GM10248 (cell line): Measurements from ENCODE around the gene MAD1L1.

Experiments
- CTCF ChIA-PET: fragments of 300-600 bp; sonication (Branson Sonifier 250); formaldehyde crosslinking; extraction: SDS; loops from one replicate; lab custom pipeline; 2021; ENCODE audit warnings: antibody characterized with exemption; lab: Yijun Ruan, JAX
- POLR2A ChIA-PET: fragments of 350-650 bp; sonication (Branson Sonifier 250); formaldehyde crosslinking; extraction: SDS; loops from one replicate; lab custom pipeline; 2020; ENCODE audit warnings: antibody characterized with exemption; lab: Yijun Ruan, JAX
- DNase-seq: peaks from one replicate; pipeline ENCODE4 v3.0.0; 2012; ENCODE audit errors: extremely low spot score
- TF ChIP-seq, protein P1 (sequence below): IDR thresholded peaks from 2 replicates; pipeline ENCODE4 v1.5.1; 2012; ENCODE audit warnings: mild to moderate bottlenecking, low read depth; ENCODE audit errors: extremely low read depth, missing control alignments, control extremely low read depth

The MAD1L1 gene

DNA sequence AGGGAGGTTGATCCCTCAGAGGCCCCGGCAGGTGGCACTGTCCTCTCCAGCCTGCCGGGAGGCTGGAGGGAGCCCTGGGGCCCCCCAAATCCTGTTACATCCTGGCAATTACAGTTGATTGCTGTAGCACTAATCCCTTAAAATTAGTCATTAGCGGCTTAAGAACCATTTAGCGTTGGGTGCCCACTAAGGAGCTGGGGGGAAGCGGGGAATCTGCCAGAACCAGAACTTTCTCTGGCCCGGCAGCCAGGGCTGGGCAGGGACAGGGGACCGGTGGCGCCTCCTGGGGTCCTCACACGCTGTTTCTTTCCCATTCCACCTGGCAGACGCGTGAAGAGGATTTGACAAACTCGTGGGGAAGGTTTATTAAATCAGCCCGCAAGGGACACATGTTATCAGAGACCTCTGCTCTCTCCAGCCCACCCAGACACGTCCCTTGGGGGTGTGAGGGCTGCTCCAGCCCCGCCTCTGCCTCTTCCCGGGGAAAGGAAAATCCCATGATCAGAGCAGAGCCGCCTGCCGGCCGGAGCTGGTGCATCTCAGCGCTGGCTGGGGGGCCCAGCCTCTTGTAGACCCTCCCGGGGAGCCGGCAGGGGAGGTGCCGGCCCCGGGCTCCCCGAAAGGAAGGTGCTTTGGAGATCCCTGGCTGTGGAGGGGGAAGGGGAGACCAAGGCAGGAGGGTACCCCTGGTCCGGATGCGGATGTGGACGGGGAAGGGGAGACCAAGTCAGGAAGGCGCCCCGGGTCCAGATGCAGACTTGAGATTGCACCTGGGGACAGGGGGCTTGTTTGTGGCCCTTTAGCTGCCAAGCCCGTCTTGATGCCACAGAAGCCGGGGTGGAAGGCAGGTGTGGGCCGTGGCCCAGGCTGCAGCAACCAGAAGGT lies 420.0 kb downstream of the MAD1L1 start:
- DNase-seq = peak; percentile 64
- CTCF ChIA-PET = no interaction called here

DNA sequence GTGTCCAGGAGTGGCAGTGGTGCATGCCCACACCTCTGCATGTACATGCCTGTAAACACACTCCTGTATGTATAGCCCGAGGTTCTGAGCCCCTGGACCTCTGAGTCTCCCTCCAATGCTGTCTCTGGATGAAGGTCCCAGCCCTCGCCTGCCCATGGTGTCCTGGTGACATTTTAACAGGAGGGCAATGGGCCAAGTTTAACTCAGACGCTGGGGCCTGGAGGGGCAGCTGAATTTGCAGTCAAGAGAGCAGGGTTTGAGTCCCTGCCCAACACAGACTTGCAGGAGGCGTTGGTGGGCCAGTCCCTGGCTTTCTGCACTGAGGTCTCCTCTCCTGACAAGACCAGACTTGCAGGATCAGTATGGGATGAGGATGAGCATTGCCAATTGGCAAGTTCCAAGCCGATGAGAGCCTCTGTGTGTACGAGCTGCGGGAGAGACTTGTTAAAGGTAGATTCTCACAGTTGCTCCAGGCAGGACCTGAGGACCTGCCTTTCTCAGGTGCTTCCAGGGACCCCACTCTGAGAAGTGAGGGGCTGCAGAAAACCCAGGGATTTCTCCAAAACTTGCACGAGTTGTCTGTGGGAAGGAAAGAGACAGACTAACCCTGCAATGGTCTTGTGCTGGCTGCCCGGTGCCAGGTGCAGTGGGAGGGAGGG lies 420.8 kb downstream of the MAD1L1 start:
- DNase-seq = no peak
- ChIA-PET POLR2A (no interaction called here), CTCF (no interaction called here)
- TF ChIP-seq, protein P1, sequence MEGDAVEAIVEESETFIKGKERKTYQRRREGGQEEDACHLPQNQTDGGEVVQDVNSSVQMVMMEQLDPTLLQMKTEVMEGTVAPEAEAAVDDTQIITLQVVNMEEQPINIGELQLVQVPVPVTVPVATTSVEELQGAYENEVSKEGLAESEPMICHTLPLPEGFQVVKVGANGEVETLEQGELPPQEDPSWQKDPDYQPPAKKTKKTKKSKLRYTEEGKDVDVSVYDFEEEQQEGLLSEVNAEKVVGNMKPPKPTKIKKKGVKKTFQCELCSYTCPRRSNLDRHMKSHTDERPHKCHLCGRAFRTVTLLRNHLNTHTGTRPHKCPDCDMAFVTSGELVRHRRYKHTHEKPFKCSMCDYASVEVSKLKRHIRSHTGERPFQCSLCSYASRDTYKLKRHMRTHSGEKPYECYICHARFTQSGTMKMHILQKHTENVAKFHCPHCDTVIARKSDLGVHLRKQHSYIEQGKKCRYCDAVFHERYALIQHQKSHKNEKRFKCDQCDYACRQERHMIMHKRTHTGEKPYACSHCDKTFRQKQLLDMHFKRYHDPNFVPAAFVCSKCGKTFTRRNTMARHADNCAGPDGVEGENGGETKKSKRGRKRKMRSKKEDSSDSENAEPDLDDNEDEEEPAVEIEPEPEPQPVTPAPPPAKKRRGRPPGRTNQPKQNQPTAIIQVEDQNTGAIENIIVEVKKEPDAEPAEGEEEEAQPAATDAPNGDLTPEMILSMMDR = no peak

More for the DNA sequence above, 420.0 kb downstream of the MAD1L1 start:
- POLR2A ChIA-PET = no interaction called here
- TF ChIP-seq, protein P1 = peak; percentile 29

DNA sequence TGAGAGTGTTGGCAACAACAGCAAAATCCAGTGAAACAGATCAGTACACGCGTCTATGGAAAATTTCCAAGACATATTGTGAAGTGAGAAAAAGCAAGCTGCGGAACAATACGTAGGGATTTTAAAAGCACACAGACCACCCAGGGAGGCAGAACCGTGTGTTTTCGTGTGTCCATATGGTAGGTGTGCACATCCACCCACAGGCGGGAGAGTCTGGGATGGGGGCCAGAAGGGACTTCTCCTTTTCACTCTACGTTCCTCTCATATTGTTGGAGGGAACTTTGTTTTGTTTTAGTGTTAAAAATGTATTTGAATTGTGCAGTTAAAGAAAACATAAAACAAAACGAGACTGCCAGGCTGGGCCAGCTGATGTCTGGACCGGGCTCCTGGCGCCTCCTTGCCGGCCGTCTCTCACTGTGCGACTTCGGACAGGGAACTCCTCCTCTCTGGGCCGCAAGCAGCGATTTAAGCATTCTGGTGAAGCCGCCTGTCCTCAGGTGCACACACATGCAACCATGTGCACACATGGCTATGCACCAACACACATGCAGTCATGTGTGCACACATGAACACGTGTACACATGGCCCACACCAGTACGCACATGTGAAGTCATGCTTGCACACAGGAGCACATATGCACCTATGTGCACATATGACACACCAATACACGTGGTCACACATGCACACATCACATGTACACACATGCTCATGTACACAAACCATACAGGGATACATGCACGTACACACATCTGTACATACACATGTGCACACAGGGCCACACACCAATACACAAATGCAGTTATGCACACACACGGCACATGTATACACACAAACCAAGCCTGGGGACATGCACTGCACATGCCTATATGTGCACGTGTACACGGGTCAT lies 421.5 kb downstream of the MAD1L1 start:
- POLR2A ChIA-PET = no interaction called here
- TF ChIP-seq, protein P1 = no peak
- CTCF ChIA-PET = no interaction called here
- DNase-seq = no peak

DNA sequence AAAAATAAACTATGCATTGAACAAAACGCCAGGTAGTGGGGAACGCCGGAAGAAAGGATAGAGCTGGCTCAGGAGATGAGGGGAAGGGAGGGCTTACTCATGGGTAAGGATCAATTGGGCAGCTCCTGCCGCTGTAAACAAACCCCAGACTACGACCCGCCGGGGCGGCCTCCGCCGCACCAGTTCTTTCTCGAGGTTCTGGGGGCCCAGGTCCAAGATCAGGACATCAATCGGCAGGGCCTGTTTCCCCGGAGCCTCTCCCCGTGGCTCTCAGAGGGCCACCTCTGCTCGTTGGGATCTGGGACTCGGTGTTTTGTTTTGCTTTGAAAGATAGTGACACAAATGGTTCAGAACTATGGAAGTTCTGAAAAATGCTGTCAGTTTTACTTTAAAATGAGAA lies 422.2 kb downstream of the MAD1L1 start:
- TF ChIP-seq, protein P1 = no peak
- ChIA-PET POLR2A (no interaction called here), CTCF (no interaction called here)

DNA sequence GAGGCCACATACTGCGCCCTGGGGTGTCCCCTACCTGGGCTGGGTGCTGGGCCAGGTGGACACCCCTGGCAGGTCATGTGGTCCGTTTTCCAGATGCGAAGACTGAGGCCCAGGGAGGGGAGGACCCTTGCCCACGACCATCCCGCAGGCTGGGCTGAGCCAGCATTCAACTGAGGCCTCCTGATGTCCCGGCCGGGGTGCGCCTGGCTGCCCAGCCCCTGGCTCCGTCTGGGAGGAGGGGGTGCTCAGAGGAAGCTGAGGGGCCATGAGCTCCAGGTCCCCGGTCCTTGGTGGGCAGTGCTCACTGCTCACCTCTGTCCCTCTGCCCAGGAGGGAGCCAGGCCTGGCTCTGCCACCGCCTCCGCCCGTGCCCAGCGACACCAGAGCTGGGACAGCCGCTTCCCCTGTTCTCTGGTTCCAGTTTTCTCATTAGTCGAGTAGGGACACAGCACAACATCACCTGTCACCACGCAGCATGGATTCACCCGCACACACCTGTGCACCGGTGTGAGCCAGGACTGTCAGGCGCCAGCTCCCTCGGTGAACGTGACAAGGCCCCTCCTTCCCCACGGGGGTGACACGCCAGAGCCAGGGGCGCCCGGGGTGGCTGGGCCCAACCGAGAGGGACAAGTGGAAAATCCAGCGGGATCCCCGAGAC lies 423.0 kb downstream of the MAD1L1 start:
- DNase-seq = no peak
- TF ChIP-seq, protein P1 = no peak
- ChIA-PET CTCF (no interaction called here), POLR2A (no interaction called here)

More for the DNA sequence above, 422.2 kb downstream of the MAD1L1 start:
- no peak for DNase-seq

DNA sequence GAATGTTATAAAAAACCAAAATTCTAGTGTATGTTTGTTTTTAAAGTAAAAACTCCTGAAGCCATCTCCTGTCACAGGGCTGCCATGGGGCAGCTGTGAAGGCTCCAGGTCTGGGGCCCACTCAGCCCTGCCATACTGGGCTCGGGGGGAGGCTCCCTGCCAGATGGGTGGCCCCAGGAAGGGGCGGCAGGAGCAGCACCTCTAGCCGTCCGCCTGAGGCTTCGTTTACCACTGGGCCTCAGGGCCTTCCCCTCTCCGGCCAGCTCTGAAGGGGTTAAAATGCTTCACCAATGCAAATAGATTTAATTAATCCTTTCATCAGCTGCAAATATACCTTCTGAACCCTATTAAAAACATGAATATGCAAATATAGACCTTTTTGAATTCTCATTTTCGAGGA lies 423.7 kb downstream of the MAD1L1 start:
- ChIA-PET POLR2A (no interaction called here), CTCF (no interaction called here)
- TF ChIP-seq, protein P1 = no peak
- no peak for DNase-seq
